Fibroblast of skin of abdomen (primary cell): ENCODE data around the gene RTL10.
"Not testable (repeated sequence)": the region's sequence is repeated elsewhere in the genome, so short reads cannot be mapped to it uniquely, and the experiment has no call there.

Experiments used
- DNase-seq: peaks from one replicate; pipeline ENCODE4 v3.0.0-alpha.2; 2013

The RTL10 gene

GRCh38 chr22:19889951-19890350 is 35.3 kb upstream of the RTL10 start:
- DNase-seq: no peak

GRCh38 chr22:19888131-19888746 is 33.6 kb upstream of the RTL10 start:
- DNase-seq: no peak

- DNase-seq: no peak
Measured at GRCh38 chr22:19887256-19887985, 32.7 kb upstream of the RTL10 start.

GRCh38 chr22:19886605-19887255 is 32.1 kb upstream of the RTL10 start:
- DNase-seq: peak; percentile 91

- DNase-seq: no peak
Measured at GRCh38 chr22:19885841-19886592, 31.3 kb upstream of the RTL10 start.

GRCh38 chr22:19884954-19885751 is 30.5 kb upstream of the RTL10 start:
- DNase-seq: no peak

- DNase-seq: no peak
Measured at GRCh38 chr22:19884161-19884953, 29.7 kb upstream of the RTL10 start.

- DNase-seq: not testable (repeated sequence)
Measured at GRCh38 chr22:19883446-19883845, 28.8 kb upstream of the RTL10 start.

- no peak for DNase-seq
Measured at GRCh38 chr22:19882446-19883381, 28.0 kb upstream of the RTL10 start.

GRCh38 chr22:19880786-19881569 is 26.3 kb upstream of the RTL10 start:
- DNase-seq: peak; percentile 98

- DNase-seq: no peak
Measured at GRCh38 chr22:19879992-19880785, 25.5 kb upstream of the RTL10 start.

- DNase-seq: no peak
Measured at GRCh38 chr22:19879643-19879991, 24.9 kb upstream of the RTL10 start.

- peak; percentile 16 for DNase-seq
Measured at GRCh38 chr22:19879246-19879570, 24.5 kb upstream of the RTL10 start.

- no peak for DNase-seq
Measured at GRCh38 chr22:19878461-19879245, 24.0 kb upstream of the RTL10 start.

- DNase-seq: peak; percentile 80
Measured at GRCh38 chr22:19877626-19878339, 23.1 kb upstream of the RTL10 start.

GRCh38 chr22:19876941-19877625 is 22.4 kb upstream of the RTL10 start:
- DNase-seq: no peak
